C1 segment of cervical spinal cord (tissue), 14 donors: Measurements from ENCODE around the gene TRPC4.

Experiments used
- DNase-seq, 14 donors: peaks; one replicate each; lab custom pipeline; 2025; lab: John Stamatoyannopoulos, UW

Gene TRPC4

GRCh38 chr13:37716420-37717195 lies 153.0 kb downstream of the TRPC4 start:
- no peak for DNase-seq

GRCh38 chr13:37715606-37716015 lies 154.0 kb downstream of the TRPC4 start:
- DNase-seq = no peak

- no peak for DNase-seq
Observed at GRCh38 chr13:37709318-37709717, 160.3 kb downstream of the TRPC4 start.

- no peak for DNase-seq
Observed at GRCh38 chr13:37707739-37708500, 161.7 kb downstream of the TRPC4 start.

- DNase-seq = no peak
Observed at GRCh38 chr13:37706041-37706440, 163.5 kb downstream of the TRPC4 start.

- no peak for DNase-seq
Observed at GRCh38 chr13:37701972-37702371, 167.6 kb downstream of the TRPC4 start.

GRCh38 chr13:37701306-37701705 lies 168.3 kb downstream of the TRPC4 start:
- DNase-seq = no peak

GRCh38 chr13:37700887-37701286 lies 168.7 kb downstream of the TRPC4 start:
- DNase-seq = no peak

GRCh38 chr13:37695200-37695599 lies 174.4 kb downstream of the TRPC4 start:
- DNase-seq = no peak

- no peak for DNase-seq
Observed at GRCh38 chr13:37690361-37690760, 179.2 kb downstream of the TRPC4 start.

- DNase-seq = no peak
Observed at GRCh38 chr13:37686501-37686900, 183.1 kb downstream of the TRPC4 start.

GRCh38 chr13:37685206-37685605 lies 184.4 kb downstream of the TRPC4 start:
- DNase-seq = no peak

GRCh38 chr13:37682496-37682895 lies 187.1 kb downstream of the TRPC4 start:
- no peak for DNase-seq

- DNase-seq = no peak
Observed at GRCh38 chr13:37681281-37682032, 188.1 kb downstream of the TRPC4 start.

- DNase-seq = no peak
Observed at GRCh38 chr13:37680137-37680536, 189.4 kb downstream of the TRPC4 start.

GRCh38 chr13:37679043-37679442 lies 190.5 kb downstream of the TRPC4 start:
- no peak for DNase-seq

GRCh38 chr13:37669845-37670244 lies 199.7 kb downstream of the TRPC4 start:
- DNase-seq = no peak

GRCh38 chr13:37667702-37668101 lies 201.9 kb downstream of the TRPC4 start:
- DNase-seq = no peak

- no peak for DNase-seq
Observed at GRCh38 chr13:37666036-37666435, 203.5 kb downstream of the TRPC4 start.

- DNase-seq = no peak
Observed at GRCh38 chr13:37665420-37665819, 204.2 kb downstream of the TRPC4 start.

GRCh38 chr13:37663724-37664123 lies 205.8 kb downstream of the TRPC4 start:
- DNase-seq = no peak

GRCh38 chr13:37662624-37663023 lies 206.9 kb downstream of the TRPC4 start:
- no peak for DNase-seq
